CD14-positive monocyte (primary cell): ENCODE data around the gene KRTAP21-2. TPM values are rescaled to one million over a fixed set of nuclear protein-coding genes. Genes with fewer than 3 reads are reported as not detected.

ENCODE experiments used
- DNase-seq, 3 donors: peaks; one replicate each; pipeline ENCODE4 v3.0.0-alpha.2; 2011 to 2022
- H2AFZ ChIP-seq: 2 replicates; pipeline ENCODE4 v1.6.0; 2012; ENCODE audit warnings: mild to moderate bottlenecking, low read depth, low read length, inconsistent platforms; ENCODE audit not compliant: insufficient read depth, poor library complexity, severe bottlenecking
- H3K27ac ChIP-seq, 2 donors: 1 replicate in 1 of 2; 2 replicates in 1 of 2; pipeline ENCODE4 v1.5.1; 2012 to 2013; ENCODE audit warnings: low read length in 2 of 2, control low read depth in 1 of 2, inconsistent platforms in 1 of 2, low read depth in 1 of 2, mild to moderate bottlenecking in 1 of 2
- H3K27me3 ChIP-seq, 2 donors: one replicate each; pipeline versions ENCODE4 v1.6.0 to v1.6.1; 2011 to 2013; ENCODE audit warnings: low read length in 2 of 2; ENCODE audit not compliant: control insufficient read depth in 2 of 2, insufficient read depth in 2 of 2
- H3K36me3 ChIP-seq, 2 donors: replicated peaks in 1 of 2; 1 replicate in 1 of 2; 2 replicates in 1 of 2; pipeline versions ENCODE4 v1.5.1 to v1.6.1; 2012 to 2013; ENCODE audit warnings: low read length in 2 of 2, control low read depth in 1 of 2, inconsistent platforms in 1 of 2, mild to moderate bottlenecking in 1 of 2; ENCODE audit not compliant: insufficient read depth in 2 of 2, control insufficient read depth in 1 of 2
- H3K4me1 ChIP-seq, 2 donors: 1 replicate in 1 of 2; 2 replicates in 1 of 2; pipeline versions ENCODE4 v1.5.1 to v1.6.1; 2012 to 2013; ENCODE audit warnings: low read length in 2 of 2, control low read depth in 1 of 2, inconsistent platforms in 1 of 2, mild to moderate bottlenecking in 1 of 2, moderate library complexity in 1 of 2; ENCODE audit not compliant: insufficient read depth in 2 of 2, control insufficient read depth in 1 of 2
- H3K4me2 ChIP-seq: replicated peaks from 2 replicates; pipeline ENCODE3; 2012; ENCODE audit warnings: low read length, moderate library complexity, mild to moderate bottlenecking; ENCODE audit not compliant: poor library complexity, severe bottlenecking; ENCODE audit errors: extremely low read depth
- H3K4me3 ChIP-seq, 3 experiments: fragments of 200-600 bp in 1 of 3; sonication (generic) in 1 of 3; replicated peaks in 1 of 3; 1 replicate in 2 of 3; 2 replicates in 1 of 3; pipeline ENCODE4 v1.5.1; 2011 to 2013; ENCODE audit warnings: low read length in 3 of 3, mild to moderate bottlenecking in 3 of 3, control low read depth in 2 of 3, low read depth in 2 of 3, inconsistent platforms in 1 of 3, moderate library complexity in 1 of 3
- H3K79me2 ChIP-seq: 2 replicates; pipeline ENCODE4 v1.6.0; 2012; ENCODE audit warnings: mild to moderate bottlenecking, control low read depth, inconsistent platforms, low read length, moderate library complexity; ENCODE audit not compliant: insufficient read depth
- H3K9ac ChIP-seq: 2 replicates; pipeline ENCODE4 v1.6.0; 2017; ENCODE audit warnings: low read length, mild to moderate bottlenecking; ENCODE audit not compliant: insufficient read depth, poor library complexity, severe bottlenecking
- H3K9me3 ChIP-seq, 2 donors: replicated peaks in 1 of 2; 1 replicate in 1 of 2; 2 replicates in 1 of 2; pipeline versions ENCODE4 v1.5.1 to v1.6.1; 2012 to 2013; ENCODE audit warnings: low read length in 2 of 2, control low read depth in 1 of 2; ENCODE audit not compliant: control insufficient read depth in 1 of 2, insufficient read depth in 1 of 2
- H4K20me1 ChIP-seq: 2 replicates; pipeline ENCODE4 v1.6.0; 2012; ENCODE audit warnings: mild to moderate bottlenecking, low read length, control low read depth, moderate library complexity; ENCODE audit not compliant: insufficient read depth
- H3K27ac Mint-ChIP-seq, 7 donors: one replicate each; pipeline ENCODE4 v1.8.0; 2020; ENCODE audit warnings: mild to moderate bottlenecking in 7 of 7, mixed read lengths in 7 of 7, moderate library complexity in 6 of 7, inconsistent platforms in 2 of 7
- H3K27me3 Mint-ChIP-seq, 3 donors: one replicate each; pipeline ENCODE4 v1.8.0; 2021 to 2022; ENCODE audit warnings: low read depth in 3 of 3, mild to moderate bottlenecking in 3 of 3, mixed read lengths in 3 of 3, moderate library complexity in 3 of 3, inconsistent platforms in 1 of 3
- H3K36me3 Mint-ChIP-seq, 2 donors: one replicate each; pipeline ENCODE4 v1.8.0; 2020; ENCODE audit warnings: mixed read lengths in 2 of 2, inconsistent platforms in 1 of 2, mild to moderate bottlenecking in 1 of 2
- H3K4me1 Mint-ChIP-seq: one replicate; pipeline ENCODE4 v1.8.0; 2020; ENCODE audit warnings: mild to moderate bottlenecking, mixed read lengths
- H3K4me3 Mint-ChIP-seq, 2 donors: one replicate each; pipeline ENCODE4 v1.8.0; 2020; ENCODE audit warnings: mild to moderate bottlenecking in 2 of 2, mixed read lengths in 2 of 2, moderate library complexity in 1 of 2
- H3K9me3 Mint-ChIP-seq, 7 donors: one replicate each; pipeline ENCODE4 v1.8.0; 2020 to 2022; ENCODE audit warnings: mixed read lengths in 7 of 7, mild to moderate bottlenecking in 6 of 7, moderate library complexity in 6 of 7, inconsistent platforms in 2 of 7
- WGBS: methylation state at CpG from one replicate; pipeline ENCODE4 v1.1.5; 2013; ENCODE audit warnings: missing lambda C conversion rate; ENCODE audit not compliant: insufficient coverage; 5-methylcytosine and 5-hydroxymethylcytosine counted together
- intact Hi-C, 2 donors: fragments of 100-400 bp; cut with micrococcal nuclease; formaldehyde crosslinking; loops; one replicate each; pipeline versions ENCODE4 v1.15.0 to v1.15.1; 2023
- polyA plus RNA-seq, 3 donors: library from polyadenylated mRNA; depleted of rRNA in 1 of 3; unstranded in 2 of 3; stranded (reverse) in 1 of 3; fragments of 300-500 nt in 2 of 3; fragments of >200 nt in 1 of 3; fragmentation: Illumina TruSeq in 2 of 3; gene quantifications; 1 replicate in 2 of 3; 2 replicates in 1 of 3; pipeline ENCODE4 v1.2.3, GENCODE V29; 2012 to 2021
- TF ChIP-seq, protein P1 (sequence below): fragments of 200-600 bp; IDR thresholded peaks from one replicate; pipeline ENCODE4 v1.8.0; 2022; ENCODE audit warnings: antibody characterized with exemption, mild to moderate bottlenecking

The KRTAP21-2 gene
- polyA plus RNA-seq, 3 donors, result not detected

DNA sequence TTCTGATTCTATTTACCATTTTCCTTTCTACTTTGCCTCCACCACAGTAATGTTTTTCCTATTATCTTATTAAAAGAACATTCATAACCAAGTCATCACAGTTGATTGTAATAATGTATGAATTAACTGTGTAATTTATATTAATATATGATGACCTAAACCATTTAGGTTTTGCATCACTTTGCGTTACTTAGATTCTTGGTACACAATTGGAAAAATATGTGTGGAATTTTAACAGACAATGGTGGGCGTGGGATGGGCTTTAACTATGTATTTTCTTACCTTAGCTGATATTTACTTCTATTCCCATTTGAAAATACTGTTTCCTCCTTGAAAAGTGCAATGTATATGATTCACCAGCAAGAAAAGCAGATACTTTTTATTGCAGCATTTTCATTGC lies 32.1 kb downstream of the KRTAP21-2 start:
- no peak overlapping the region for H3K4me3 ChIP-seq
- Mint-ChIP-seq H3K9me3 (peaks cover 1 to 16% (median 7%) of the 10 kb centered on the region in 7 donors), H3K27me3 (no peaks in the 10 kb centered on the region), H3K27ac (no peak overlapping the region), H3K4me3 (no peak overlapping the region), H3K4me1 (no peaks in the 10 kb centered on the region), H3K36me3 (no peaks in the 10 kb centered on the region)
- TF ChIP-seq, protein P1, sequence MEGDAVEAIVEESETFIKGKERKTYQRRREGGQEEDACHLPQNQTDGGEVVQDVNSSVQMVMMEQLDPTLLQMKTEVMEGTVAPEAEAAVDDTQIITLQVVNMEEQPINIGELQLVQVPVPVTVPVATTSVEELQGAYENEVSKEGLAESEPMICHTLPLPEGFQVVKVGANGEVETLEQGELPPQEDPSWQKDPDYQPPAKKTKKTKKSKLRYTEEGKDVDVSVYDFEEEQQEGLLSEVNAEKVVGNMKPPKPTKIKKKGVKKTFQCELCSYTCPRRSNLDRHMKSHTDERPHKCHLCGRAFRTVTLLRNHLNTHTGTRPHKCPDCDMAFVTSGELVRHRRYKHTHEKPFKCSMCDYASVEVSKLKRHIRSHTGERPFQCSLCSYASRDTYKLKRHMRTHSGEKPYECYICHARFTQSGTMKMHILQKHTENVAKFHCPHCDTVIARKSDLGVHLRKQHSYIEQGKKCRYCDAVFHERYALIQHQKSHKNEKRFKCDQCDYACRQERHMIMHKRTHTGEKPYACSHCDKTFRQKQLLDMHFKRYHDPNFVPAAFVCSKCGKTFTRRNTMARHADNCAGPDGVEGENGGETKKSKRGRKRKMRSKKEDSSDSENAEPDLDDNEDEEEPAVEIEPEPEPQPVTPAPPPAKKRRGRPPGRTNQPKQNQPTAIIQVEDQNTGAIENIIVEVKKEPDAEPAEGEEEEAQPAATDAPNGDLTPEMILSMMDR, result no peak
- no peaks in the 10 kb centered on the region for H4K20me1 ChIP-seq
- WGBS, result no CpG with 5 or more reads among the region's 2 CpGs
- intact Hi-C loops, result no loop called here
- no peak overlapping the region for H2AFZ ChIP-seq
- no peak for DNase-seq
- no peak overlapping the region for H3K4me2 ChIP-seq
- H3K79me2 ChIP-seq, result no peaks in the 10 kb centered on the region
- peaks cover 4 to 12% of the 10 kb centered on the region in 2 donors for H3K9me3 ChIP-seq
- H3K27ac ChIP-seq, result no peak overlapping the region
- H3K4me1 ChIP-seq, result no peaks in the 10 kb centered on the region
- no peaks in the 10 kb centered on the region for H3K36me3 ChIP-seq
- H3K27me3 ChIP-seq, result no peaks in the 10 kb centered on the region
- H3K9ac ChIP-seq, result no peak overlapping the region

DNA sequence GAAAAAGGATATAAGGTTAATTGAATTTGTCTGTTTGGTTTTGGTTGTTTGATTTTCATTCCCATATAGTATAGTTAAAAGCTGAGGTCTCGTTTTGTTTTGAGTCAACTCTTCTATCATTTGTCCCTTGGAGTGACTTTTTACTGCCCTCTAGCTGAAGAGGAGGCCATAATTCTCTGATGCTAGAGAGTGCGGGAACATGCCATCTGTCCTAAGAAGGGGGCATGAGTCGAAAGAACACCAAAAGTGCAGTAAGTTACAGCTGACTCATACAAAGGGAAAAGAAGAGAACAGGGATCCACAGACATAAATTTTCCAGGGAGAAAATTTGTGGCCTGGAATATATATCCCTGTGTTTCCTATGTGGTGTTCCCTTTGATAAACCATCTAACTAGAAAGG lies 32.6 kb downstream of the KRTAP21-2 start:
- Histone ChIP-seq H3K9me3 (peaks cover 4 to 12% of the 10 kb centered on the region in 2 donors), H3K4me2 (no peak overlapping the region), H3K9ac (no peak overlapping the region), H2AFZ (no peak overlapping the region), H3K4me1 (no peaks in the 10 kb centered on the region), H3K79me2 (no peaks in the 10 kb centered on the region), H3K27me3 (no peaks in the 10 kb centered on the region), H3K4me3 (no peak overlapping the region), H4K20me1 (no peaks in the 10 kb centered on the region), H3K27ac (no peak overlapping the region), H3K36me3 (no peaks in the 10 kb centered on the region)
- Mint-ChIP-seq H3K36me3 (no peaks in the 10 kb centered on the region), H3K4me1 (no peaks in the 10 kb centered on the region), H3K4me3 (no peak overlapping the region), H3K9me3 (peaks cover 1 to 15% (median 7%) of the 10 kb centered on the region in 7 donors), H3K27ac (no peak overlapping the region), H3K27me3 (no peaks in the 10 kb centered on the region)
- intact Hi-C loops, result no loop called here
- TF ChIP-seq, protein P1, result no peak
- no peak for DNase-seq
- 70% methylated on average over 2 of the region's 3 CpGs for WGBS
